H9 (cell line): Measurements from ENCODE around the gene JAKMIP1. TPM values are rescaled to one million over a fixed set of nuclear protein-coding genes. Genes with fewer than 3 reads are reported as not detected.

Source experiments
- DNase-seq: peaks from one replicate; pipeline ENCODE4 v3.0.0-alpha.2; 2017
- H2AFZ ChIP-seq: one replicate; pipeline ENCODE4 v1.6.1; 2013; ENCODE audit warnings: mild to moderate bottlenecking, low read length, control low read depth, moderate library complexity
- H2AK5ac ChIP-seq: 2 replicates; pipeline ENCODE4 v1.6.1; 2013; ENCODE audit warnings: low read length, control low read depth, mixed read lengths; ENCODE audit not compliant: insufficient read length
- H2BK120ac ChIP-seq: one replicate; pipeline ENCODE4 v1.6.1; 2013; ENCODE audit warnings: low read depth, mild to moderate bottlenecking, low read length, control low read depth, inconsistent platforms; ENCODE audit not compliant: poor library complexity, severe bottlenecking
- H2BK12ac ChIP-seq: 2 replicates; pipeline ENCODE4 v1.6.1; 2013; ENCODE audit warnings: low read length, control low read depth, mixed read lengths, low read depth; ENCODE audit not compliant: insufficient read length
- H2BK15ac ChIP-seq: 2 replicates; pipeline ENCODE4 v1.6.1; 2013; ENCODE audit warnings: low read depth, low read length, control low read depth
- H2BK20ac ChIP-seq: one replicate; pipeline ENCODE4 v1.6.1; 2013; ENCODE audit warnings: low read depth, mild to moderate bottlenecking, low read length, control low read depth, inconsistent platforms; ENCODE audit not compliant: poor library complexity, severe bottlenecking
- H2BK5ac ChIP-seq: 2 replicates; pipeline ENCODE4 v1.6.1; 2013; ENCODE audit warnings: low read length, control low read depth, mixed read lengths; ENCODE audit not compliant: insufficient read length
- H3K14ac ChIP-seq: 2 replicates; pipeline ENCODE4 v1.6.1; 2013; ENCODE audit warnings: low read length, control low read depth; ENCODE audit not compliant: insufficient read depth
- H3K18ac ChIP-seq: 2 replicates; pipeline ENCODE4 v1.6.1; 2013; ENCODE audit warnings: low read depth, mild to moderate bottlenecking, mixed read lengths, low read length, control low read depth; ENCODE audit not compliant: insufficient read length
- H3K23ac ChIP-seq: 2 replicates; pipeline ENCODE4 v1.6.1; 2013; ENCODE audit warnings: low read length, control low read depth, mixed read lengths, low read depth; ENCODE audit not compliant: insufficient read length
- H3K23me2 ChIP-seq: 2 replicates; pipeline ENCODE4 v1.6.1; 2013; ENCODE audit warnings: low read depth, mild to moderate bottlenecking, mixed read lengths, low read length, control low read depth; ENCODE audit not compliant: insufficient read length, poor library complexity, severe bottlenecking
- H3K27ac ChIP-seq: 2 replicates; pipeline ENCODE4 v1.5.1; 2013; ENCODE audit warnings: low read length, control low read depth, mixed read lengths, low read depth; ENCODE audit not compliant: insufficient read length
- H3K27me3 ChIP-seq: 2 replicates; pipeline ENCODE4 v1.6.1; 2013; ENCODE audit warnings: low read length, control low read depth, inconsistent platforms; ENCODE audit not compliant: insufficient read depth
- H3K4ac ChIP-seq: 2 replicates; pipeline ENCODE4 v1.6.1; 2013; ENCODE audit warnings: low read depth, mild to moderate bottlenecking, control low read depth, inconsistent platforms, low read length, moderate library complexity
- H3K4me1 ChIP-seq: 2 replicates; pipeline ENCODE4 v1.6.1; 2013; ENCODE audit warnings: low read length, control low read depth, inconsistent platforms; ENCODE audit not compliant: insufficient read depth
- H3K4me2 ChIP-seq: 2 replicates; pipeline ENCODE4 v1.6.1; 2013; ENCODE audit warnings: low read length, control low read depth, mixed read lengths; ENCODE audit not compliant: insufficient read length, insufficient read depth
- H3K56ac ChIP-seq: 2 replicates; pipeline ENCODE4 v1.6.1; 2013; ENCODE audit warnings: low read depth, mild to moderate bottlenecking, mixed read lengths, low read length, control low read depth; ENCODE audit not compliant: insufficient read length
- H3K79me1 ChIP-seq: 2 replicates; pipeline ENCODE4 v1.6.1; 2013; ENCODE audit warnings: low read depth, mild to moderate bottlenecking, moderate library complexity, low read length, control low read depth, inconsistent platforms; ENCODE audit not compliant: insufficient read depth, poor library complexity, severe bottlenecking
- H3K79me2 ChIP-seq: 2 replicates; pipeline ENCODE4 v1.6.1; 2013; ENCODE audit warnings: low read length, control low read depth, inconsistent platforms; ENCODE audit not compliant: insufficient read depth
- H3K9ac ChIP-seq: 2 replicates; pipeline ENCODE4 v1.6.1; 2013; ENCODE audit warnings: low read length, control low read depth, mixed read lengths; ENCODE audit not compliant: insufficient read length; ENCODE audit errors: extremely low read depth
- H3K9me3 ChIP-seq: one replicate; pipeline ENCODE4 v1.6.1; 2013; ENCODE audit warnings: low read depth, low read length, inconsistent platforms; ENCODE audit not compliant: control insufficient read depth
- H3T11ph ChIP-seq: one replicate; pipeline ENCODE4 v1.6.1; 2013; ENCODE audit warnings: mild to moderate bottlenecking, low read length, control low read depth, inconsistent platforms
- H4K20me1 ChIP-seq: one replicate; pipeline ENCODE4 v1.6.1; 2013; ENCODE audit not compliant: control insufficient read depth, insufficient read length, insufficient read depth
- H4K5ac ChIP-seq: 2 replicates; pipeline ENCODE4 v1.6.1; 2013; ENCODE audit warnings: low read depth, mild to moderate bottlenecking, mixed read lengths, low read length, control low read depth; ENCODE audit not compliant: insufficient read length
- H4K8ac ChIP-seq: replicated peaks from 2 replicates; pipeline ENCODE4 v1.6.1; 2013; ENCODE audit warnings: low read length, control low read depth, mixed read lengths, low read depth; ENCODE audit not compliant: insufficient read length
- H4K91ac ChIP-seq: 2 replicates; pipeline ENCODE4 v1.6.1; 2013; ENCODE audit warnings: low read depth, mild to moderate bottlenecking, moderate library complexity, mixed read lengths, low read length, control low read depth; ENCODE audit not compliant: insufficient read length
- H3K27ac Mint-ChIP-seq, 3 experiments: 2 replicates in 2 of 3; 3 replicates in 1 of 3; pipeline ENCODE4 v1.8.0; 2020 to 2021; ENCODE audit warnings: mixed read lengths in 3 of 3, mild to moderate bottlenecking in 1 of 3, moderate library complexity in 1 of 3
- H3K27me3 Mint-ChIP-seq: 2 replicates; pipeline ENCODE4 v1.8.0; 2021; ENCODE audit warnings: low read depth, mild to moderate bottlenecking, moderate library complexity, mixed read lengths
- H3K36me3 Mint-ChIP-seq, 3 experiments: 2 replicates in 2 of 3; 3 replicates in 1 of 3; pipeline ENCODE4 v1.8.0; 2020 to 2021; ENCODE audit warnings: low read depth in 3 of 3, mixed read lengths in 3 of 3; ENCODE audit not compliant: insufficient read depth in 1 of 3
- H3K4me1 Mint-ChIP-seq, 2 experiments: 2 replicates each; pipeline ENCODE4 v1.8.0; 2020; ENCODE audit warnings: mixed read lengths in 2 of 2
- H3K4me3 Mint-ChIP-seq, 2 experiments: 2 replicates in 1 of 2; 3 replicates in 1 of 2; pipeline ENCODE4 v1.8.0; 2020 to 2021; ENCODE audit warnings: mild to moderate bottlenecking in 2 of 2, mixed read lengths in 2 of 2, moderate library complexity in 1 of 2
- H3K9me3 Mint-ChIP-seq, 2 experiments: 2 replicates in 1 of 2; 3 replicates in 1 of 2; pipeline ENCODE4 v1.8.0; 2020; ENCODE audit warnings: mild to moderate bottlenecking in 2 of 2, mixed read lengths in 2 of 2, moderate library complexity in 1 of 2
- CTCF ChIP-seq: fragments of 200-600 bp; sonication (generic); conservative IDR thresholded peaks from 3 replicates; pipeline ENCODE4 v1.8.0; 2021; ENCODE audit warnings: antibody characterized with exemption, mild to moderate bottlenecking
- WGBS: extraction: QIAGEN DNeasy Blood & Tissue Kit; methylation state at CpG from one replicate; pipeline ENCODE4 v1.1.7; 2013; ENCODE audit warnings: missing lambda C conversion rate, low lambda C conversion rate, mixed read lengths; ENCODE audit not compliant: insufficient read length; ENCODE audit errors: extremely low coverage; 5-methylcytosine and 5-hydroxymethylcytosine counted together
- total RNA-seq: library from RNA; stranded (reverse); gene quantifications from 2 replicates; pipeline ENCODE4 v1.2.1, GENCODE V29; 2021

The JAKMIP1 gene
- total RNA-seq, 1 experiment from 2014 or later, result 1.5 TPM

GRCh38 chr4:6242271-6243029 lies 42.1 kb upstream of the JAKMIP1 start:
- no peak overlapping the region for H3K4ac ChIP-seq
- no peaks in the 10 kb centered on the region; a peak in 1 of 4 replicates for H3K4me1 Mint-ChIP-seq
- no peak overlapping the region for H2BK20ac ChIP-seq
- H3K27ac Mint-ChIP-seq, result no peak overlapping the region; a peak in 1 of 7 replicates
- no peak overlapping the region for H3K4me2 ChIP-seq
- no peak overlapping the region for H3K23ac ChIP-seq
- no peak overlapping the region for H2BK12ac ChIP-seq
- H3K27me3 ChIP-seq, result no peaks in the 10 kb centered on the region; the same call in 1 of the 2 replicates
- H3K9me3 Mint-ChIP-seq, result peaks cover 12 to 14% of the 10 kb centered on the region in 2 experiments; a peak in 4 of 5 replicates
- no peaks in the 10 kb centered on the region for H3K79me2 ChIP-seq
- H2AK5ac ChIP-seq, result no peak overlapping the region
- H4K8ac ChIP-seq, result no peak overlapping the region
- no peaks in the 10 kb centered on the region for H3K9me3 ChIP-seq
- no peak overlapping the region for H3T11ph ChIP-seq
- H3K56ac ChIP-seq, result no peak overlapping the region
- no peak overlapping the region for H3K9ac ChIP-seq
- no peaks in the 10 kb centered on the region for H4K20me1 ChIP-seq
- WGBS, result no CpG with 5 or more reads among the region's 12 CpGs
- no peak overlapping the region for H4K91ac ChIP-seq
- no peak overlapping the region for H2BK15ac ChIP-seq
- H3K18ac ChIP-seq, result no peak overlapping the region
- no peak for DNase-seq
- H2AFZ ChIP-seq, result no peak overlapping the region
- H3K23me2 ChIP-seq, result peaks cover 3% of the 10 kb centered on the region
- no peaks in the 10 kb centered on the region for H3K4me1 ChIP-seq
- no peak overlapping the region for H2BK120ac ChIP-seq
- H3K27me3 Mint-ChIP-seq, result peaks cover 14% of the 10 kb centered on the region
- no peak overlapping the region for H3K14ac ChIP-seq
- peaks cover 0 to 3% (median 2%) of the 10 kb centered on the region in 3 experiments; a peak in 2 of 7 replicates for H3K36me3 Mint-ChIP-seq
- H3K4me3 Mint-ChIP-seq, result no peak overlapping the region
- no peak overlapping the region for H4K5ac ChIP-seq
- no peak overlapping the region for H3K27ac ChIP-seq
- no peaks in the 10 kb centered on the region for H3K79me1 ChIP-seq
- no peak overlapping the region for H2BK5ac ChIP-seq
- TF ChIP-seq CTCF, result no peak
